Prostate gland (tissue), 2 donors: ENCODE results near the gene PRR19. TPM values are rescaled to one million over a fixed set of nuclear protein-coding genes. Genes with fewer than 3 reads are reported as not detected.
"Not testable (repeated sequence)": the region's sequence is repeated elsewhere in the genome, so short reads cannot be mapped to it uniquely, and the experiment has no call there.

Experiments
- DNase-seq: peaks from one replicate; pipeline ENCODE4 v3.0.0-alpha.2; 2019; ENCODE audit warnings: low spot score
- H3K27ac ChIP-seq, 2 donors: fragments of 200-600 bp; sonication (generic); 2 replicates each; pipeline ENCODE4 v1.5.1; 2017 to 2019
- H3K27me3 ChIP-seq: fragments of 200-600 bp; sonication (generic); replicated peaks from 2 replicates; pipeline ENCODE4 v1.5.1; 2019; ENCODE audit not compliant: insufficient read depth
- H3K36me3 ChIP-seq, 2 donors: fragments of 200-600 bp; sonication (generic); 1 replicate in 1 of 2; 2 replicates in 1 of 2; pipeline versions ENCODE4 v1.5.1 to v1.8.1; 2017 to 2019
- H3K4me1 ChIP-seq: fragments of 200-600 bp; sonication (generic); replicated peaks from 2 replicates; pipeline ENCODE4 v1.5.1; 2019
- H3K4me3 ChIP-seq, 2 donors: fragments of 200-600 bp; sonication (generic); 2 replicates each; pipeline ENCODE4 v1.5.1; 2017 to 2019
- H3K9me3 ChIP-seq: fragments of 200-600 bp; sonication (generic); 2 replicates; pipeline ENCODE4 v1.5.1; 2017
- POLR2A ChIP-seq: fragments of 450-650 bp; IDR thresholded peaks from one replicate; pipeline ENCODE4 v1.6.1; 2016; ENCODE audit warnings: antibody characterized with exemption, mild to moderate bottlenecking
- POLR2AphosphoS5 ChIP-seq: sonication (generic); formaldehyde crosslinking; IDR thresholded peaks from one replicate; pipeline ENCODE4 v1.6.1; 2017; ENCODE audit warnings: antibody characterized with exemption
- whole genome bisulfite sequencing: methylation state at CpG from one replicate; pipeline ENCODE4 v1.1.5; 2018; 5-methylcytosine and 5-hydroxymethylcytosine counted together
- intact Hi-C: fragments of 100-400 bp; cut with DNase I; formaldehyde crosslinking; loops from one replicate; pipeline ENCODE4 v1.14.2; 2022
- total RNA-seq, 2 donors: library from RNA; depleted of rRNA; stranded (reverse); fragments of >200 nt; gene quantifications; one replicate each; pipeline ENCODE4 v1.1.0, GENCODE V29; 2016
- TF ChIP-seq, protein P1 (sequence below), 4 experiments: fragments of 200-600 bp in 2 of 4; fragments of 450-650 bp in 2 of 4; sonication (generic) in 2 of 4; IDR thresholded peaks; 1 replicate in 3 of 4; 2 replicates in 1 of 4; pipeline ENCODE4 v1.5.1; 2016 to 2019; ENCODE audit warnings: antibody characterized with exemption in 4 of 4, mild to moderate bottlenecking in 2 of 4, moderate library complexity in 2 of 4

Gene PRR19
- total RNA-seq, 2 donors from 2014 or later: 0.32 to 8.4 TPM

DNA sequence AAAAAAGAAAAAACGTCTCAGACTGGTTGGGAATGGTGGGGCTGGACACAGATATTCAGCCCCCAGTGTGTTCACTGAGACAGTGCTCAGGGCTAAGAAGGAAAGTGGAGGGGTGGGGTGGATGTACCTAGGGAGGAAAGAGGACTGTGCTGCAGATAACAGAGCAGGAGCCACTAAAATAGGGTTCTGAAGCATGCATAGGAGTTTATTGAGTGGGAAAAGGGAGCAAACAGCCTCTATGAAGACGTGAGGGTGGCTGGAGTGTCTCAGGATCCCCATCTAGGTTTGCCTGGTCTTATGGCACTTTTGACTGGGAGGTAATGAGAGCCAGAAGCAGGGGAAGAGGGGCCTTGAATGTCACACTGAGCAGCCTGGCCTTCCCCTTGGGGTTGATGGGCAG is 26.9 kb downstream of the PRR19 start:
- WGBS: 73% methylated on average over 2 of the region's 2 CpGs
- intact Hi-C loops: loop anchor here (5.0 kb wide), 1 partner anchor 68 kb away; no protein-coding TSS in a partner anchor

DNA sequence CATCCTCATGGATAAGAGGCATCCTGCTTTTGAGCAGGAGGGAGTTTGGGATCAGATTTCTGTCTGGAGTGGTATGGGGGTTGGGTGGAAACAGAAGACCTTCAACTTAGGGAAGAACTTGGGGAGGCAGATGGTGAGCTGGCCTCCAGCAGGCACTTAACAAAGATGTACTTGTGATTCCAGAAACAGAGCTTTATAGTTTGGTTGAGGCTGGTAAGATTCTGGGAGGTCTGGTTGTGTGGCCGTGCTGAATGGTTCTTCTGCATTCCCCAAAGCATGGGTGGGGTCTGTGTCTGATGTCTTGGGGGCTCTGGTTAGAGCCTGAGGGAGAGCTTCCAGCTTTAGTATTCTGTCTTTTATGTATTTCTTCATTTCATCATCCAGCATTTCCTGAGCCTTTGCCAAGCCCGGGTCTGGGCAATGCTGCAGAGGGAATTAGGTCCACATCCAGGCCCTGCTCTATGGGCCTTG is 28.3 kb downstream of the PRR19 start:
- Histone ChIP-seq H3K4me3 (no peak overlapping the region), H3K4me1 (peaks cover 4% of the 10 kb centered on the region), H3K27ac (no peak overlapping the region), H3K27me3 (no peaks in the 10 kb centered on the region), H3K9me3 (no peaks in the 10 kb centered on the region), H3K36me3 (no peaks in the 10 kb centered on the region)
- TF ChIP-seq, protein P1, sequence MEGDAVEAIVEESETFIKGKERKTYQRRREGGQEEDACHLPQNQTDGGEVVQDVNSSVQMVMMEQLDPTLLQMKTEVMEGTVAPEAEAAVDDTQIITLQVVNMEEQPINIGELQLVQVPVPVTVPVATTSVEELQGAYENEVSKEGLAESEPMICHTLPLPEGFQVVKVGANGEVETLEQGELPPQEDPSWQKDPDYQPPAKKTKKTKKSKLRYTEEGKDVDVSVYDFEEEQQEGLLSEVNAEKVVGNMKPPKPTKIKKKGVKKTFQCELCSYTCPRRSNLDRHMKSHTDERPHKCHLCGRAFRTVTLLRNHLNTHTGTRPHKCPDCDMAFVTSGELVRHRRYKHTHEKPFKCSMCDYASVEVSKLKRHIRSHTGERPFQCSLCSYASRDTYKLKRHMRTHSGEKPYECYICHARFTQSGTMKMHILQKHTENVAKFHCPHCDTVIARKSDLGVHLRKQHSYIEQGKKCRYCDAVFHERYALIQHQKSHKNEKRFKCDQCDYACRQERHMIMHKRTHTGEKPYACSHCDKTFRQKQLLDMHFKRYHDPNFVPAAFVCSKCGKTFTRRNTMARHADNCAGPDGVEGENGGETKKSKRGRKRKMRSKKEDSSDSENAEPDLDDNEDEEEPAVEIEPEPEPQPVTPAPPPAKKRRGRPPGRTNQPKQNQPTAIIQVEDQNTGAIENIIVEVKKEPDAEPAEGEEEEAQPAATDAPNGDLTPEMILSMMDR (IDR thresholded peaks at IDR 0.05): no peak
- no peak for TF ChIP-seq POLR2A
- no peak for TF ChIP-seq POLR2AphosphoS5
- intact Hi-C loops: no loop called here
- DNase-seq: no peak
- 57% methylated on average over 2 of the region's 2 CpGs for WGBS

More for the DNA sequence above, 26.9 kb downstream of the PRR19 start:
- no peaks in the 10 kb centered on the region for H3K9me3 ChIP-seq
- H3K36me3 ChIP-seq: no peaks in the 10 kb centered on the region
- no peak for DNase-seq
- H3K4me3 ChIP-seq: no peak overlapping the region
- H3K4me1 ChIP-seq: peaks cover 12% of the 10 kb centered on the region
- no peak overlapping the region for H3K27ac ChIP-seq
- H3K27me3 ChIP-seq: peaks cover 2% of the 10 kb centered on the region
- TF ChIP-seq, protein P1 (IDR thresholded peaks at IDR 0.05): no peak
- TF ChIP-seq POLR2A: no peak
- no peak for TF ChIP-seq POLR2AphosphoS5

DNA sequence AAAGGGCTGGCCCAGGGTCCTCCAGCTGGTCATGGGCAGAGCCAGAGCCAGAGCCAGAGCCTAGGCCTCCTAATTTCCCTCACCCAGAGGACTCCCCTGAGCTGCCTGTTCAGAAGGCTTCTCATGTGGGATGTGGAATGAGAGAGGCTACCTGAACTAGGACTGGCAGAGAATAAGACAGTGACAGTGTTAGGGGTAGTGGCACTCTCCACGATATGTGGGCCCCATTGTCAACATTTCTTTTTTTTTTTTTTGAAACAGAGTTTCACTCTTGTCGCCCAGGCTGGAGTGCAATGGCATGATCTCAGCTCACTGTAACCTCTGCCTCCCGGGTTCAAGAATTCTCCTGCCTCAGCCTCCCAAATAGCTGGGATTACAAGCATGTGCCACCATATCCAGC is 29.4 kb downstream of the PRR19 start:
- H3K27me3 ChIP-seq, H3K9me3 ChIP-seq, H3K36me3 ChIP-seq, H3K27ac ChIP-seq, DNase-seq, intact Hi-C loops, H3K4me1 ChIP-seq, H3K4me3 ChIP-seq: not testable (repeated sequence)
- 67% methylated on average over 3 of the region's 3 CpGs for WGBS

DNA sequence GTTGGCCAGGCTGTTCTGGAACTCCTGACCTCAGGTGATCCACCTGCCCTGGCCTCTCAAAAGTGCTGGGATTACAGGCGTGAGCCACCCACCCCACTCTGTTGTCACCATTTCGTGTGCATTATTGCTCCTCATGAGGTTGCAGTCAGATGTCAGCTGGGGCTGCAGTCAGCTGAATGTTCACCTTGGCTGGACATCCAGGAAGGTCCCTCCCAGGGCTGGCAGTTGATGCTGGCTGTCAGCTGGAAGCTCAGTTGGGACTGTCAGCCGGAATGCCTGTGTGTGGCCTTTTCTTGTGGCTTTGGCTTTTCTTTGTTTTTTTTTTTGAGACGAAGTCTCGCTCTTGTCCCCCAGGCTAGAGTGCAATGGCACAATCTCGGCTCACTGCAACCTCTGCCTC is 30.1 kb downstream of the PRR19 start:
- H3K4me3 ChIP-seq: no peak overlapping the region
- no peaks in the 10 kb centered on the region for H3K4me1 ChIP-seq
- intact Hi-C loops: no loop called here
- no peak for DNase-seq
- no peaks in the 10 kb centered on the region for H3K9me3 ChIP-seq
- TF ChIP-seq, protein P1 (IDR thresholded peaks at IDR 0.05): no peak
- no peak for TF ChIP-seq POLR2AphosphoS5
- TF ChIP-seq POLR2A: no peak
- H3K27ac ChIP-seq: no peak overlapping the region
- peaks cover 0 to 2% of the 10 kb centered on the region in 2 donors for H3K36me3 ChIP-seq
- no peaks in the 10 kb centered on the region for H3K27me3 ChIP-seq
- 92% methylated on average over 6 of the region's 6 CpGs for WGBS

DNA sequence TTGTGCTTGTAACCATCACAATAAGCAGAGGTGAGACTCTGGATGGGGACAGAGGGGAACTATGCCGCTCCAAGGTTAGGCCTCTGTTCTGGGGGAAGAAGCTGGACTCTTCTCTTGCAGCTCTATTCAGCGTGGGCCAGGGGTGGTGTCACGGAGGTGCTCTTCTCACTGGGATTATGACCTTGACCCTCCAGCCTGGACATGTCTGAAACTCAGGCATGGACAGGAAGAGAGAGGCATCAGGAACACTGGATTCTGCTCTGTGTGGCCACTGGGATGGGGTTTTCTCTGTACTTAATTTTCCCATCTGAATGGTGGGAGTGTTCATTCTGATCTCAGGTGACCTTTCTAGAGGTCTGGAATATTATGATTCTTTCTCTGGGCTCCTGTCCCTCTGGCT is 31.1 kb downstream of the PRR19 start:
- intact Hi-C loops: no loop called here
- Histone ChIP-seq H3K4me1 (no peaks in the 10 kb centered on the region), H3K27me3 (no peaks in the 10 kb centered on the region), H3K4me3 (no peak overlapping the region), H3K36me3 (peaks cover 0 to 3% of the 10 kb centered on the region in 2 donors), H3K27ac (no peak overlapping the region), H3K9me3 (no peaks in the 10 kb centered on the region)
- DNase-seq: no peak
- TF ChIP-seq POLR2A (no peak), POLR2AphosphoS5 (no peak)
- TF ChIP-seq, protein P1 (IDR thresholded peaks at IDR 0.05): no peak
- WGBS: 97% methylated on average over 3 of the region's 3 CpGs
